Caco-2 (cell line): Measurements from ENCODE around the gene LRRC72. TPM values are rescaled to one million over a fixed set of nuclear protein-coding genes. Genes with fewer than 3 reads are reported as not detected.
A peak's percentile ranks its signal among the peaks of the same experiment; 100 is the strongest.
"Not testable (repeated sequence)": the region's sequence is repeated elsewhere in the genome, so short reads cannot be mapped to it uniquely, and the experiment has no call there.

Source experiments
- BruUV-seq: library from RNA; stranded (reverse); fragments of 400-500 nt; replicated peaks from 2 replicates; lab custom pipeline; 2021; lab: Mats Ljungman, UMichigan
- CTCF ChIA-PET: fragments of 300-600 bp; sonication (Branson Sonifier 250); formaldehyde crosslinking; loops from one replicate; lab custom pipeline; 2022; ENCODE audit warnings: antibody characterized with exemption; lab: Charles Lee
- POLR2A ChIA-PET: fragments of 300-600 bp; sonication (Branson Sonifier 250); formaldehyde crosslinking; loops from one replicate; lab custom pipeline; 2022; ENCODE audit warnings: antibody characterized with exemption; lab: Charles Lee
- DNase-seq, 2 experiments: peaks; one replicate each; pipeline versions ENCODE4 v3.0.0 to v3.0.0-alpha.2; 2020 to 2022
- H3K27me3 ChIP-seq: replicated peaks from 2 replicates; pipeline ENCODE4 v1.6.0; 2011; ENCODE audit warnings: low read length; ENCODE audit not compliant: control insufficient read depth, insufficient read depth
- H3K36me3 ChIP-seq: 2 replicates; pipeline ENCODE4 v1.5.1; 2011; ENCODE audit warnings: low read length; ENCODE audit not compliant: control insufficient read depth, insufficient read depth
- H3K4me1 ChIP-seq: fragments of 250-450 bp; sonication (Bioruptor Pico); 2 replicates; pipeline ENCODE4 v1.5.1; 2020; ENCODE audit warnings: mild to moderate bottlenecking
- H3K4me3 ChIP-seq: 2 replicates; pipeline ENCODE4 v1.5.1; 2011; ENCODE audit warnings: low read depth, mild to moderate bottlenecking, control low read depth, low read length
- H3K9me3 ChIP-seq: fragments of 250-450 bp; sonication (Bioruptor Pico); 2 replicates; pipeline ENCODE4 v1.5.1; 2020; ENCODE audit warnings: mild to moderate bottlenecking, moderate library complexity
- H3K27ac Mint-ChIP-seq: one replicate; pipeline ENCODE4 v1.8.0; 2022; ENCODE audit warnings: mixed read lengths; ENCODE audit not compliant: unreplicated experiment
- H3K27me3 Mint-ChIP-seq: one replicate; pipeline ENCODE4 v1.8.0; 2022; ENCODE audit warnings: mixed read lengths; ENCODE audit not compliant: insufficient read depth, unreplicated experiment
- H3K36me3 Mint-ChIP-seq: one replicate; pipeline ENCODE4 v1.8.0; 2022; ENCODE audit warnings: mild to moderate bottlenecking, mixed read lengths; ENCODE audit not compliant: insufficient read depth, unreplicated experiment
- H3K4me1 Mint-ChIP-seq: one replicate; pipeline ENCODE4 v1.8.0; 2022; ENCODE audit warnings: low read depth, mixed read lengths; ENCODE audit not compliant: unreplicated experiment
- H3K4me3 Mint-ChIP-seq: one replicate; pipeline ENCODE4 v1.8.0; 2022; ENCODE audit warnings: mild to moderate bottlenecking, moderate library complexity, mixed read lengths; ENCODE audit not compliant: unreplicated experiment
- H3K9me3 Mint-ChIP-seq: one replicate; pipeline ENCODE4 v1.8.0; 2022; ENCODE audit warnings: mixed read lengths; ENCODE audit not compliant: unreplicated experiment
- CTCF ChIP-seq, 2 experiments: fragments of 200-600 bp in 1 of 2; IDR thresholded peaks; 1 replicate in 1 of 2; 2 replicates in 1 of 2; pipeline versions ENCODE4 v1.5.1 to v1.8.0; 2011 to 2022; ENCODE audit warnings: antibody characterized with exemption in 1 of 2, control low read depth in 1 of 2, inconsistent platforms in 1 of 2, low read depth in 1 of 2, low read length in 1 of 2, mild to moderate bottlenecking in 1 of 2, moderate library complexity in 1 of 2; ENCODE audit not compliant: insufficient read depth in 1 of 2, severe bottlenecking in 1 of 2, unreplicated experiment in 1 of 2
- intact Hi-C: fragments of 100-400 bp; cut with micrococcal nuclease; formaldehyde crosslinking; loops from one replicate; pipeline ENCODE4 v1.10.0; 2022; ENCODE audit not compliant: unreplicated experiment
- total RNA-seq: library from RNA; stranded (reverse); gene quantifications from 2 replicates; pipeline ENCODE4 v1.2.3, GENCODE V29; 2022

The LRRC72 gene
- total RNA-seq, 1 experiment from 2014 or later: not detected

- CTCF ChIA-PET: no interaction called here
- intact Hi-C loops: loop anchor here (1.0 to 2.0 kb wide), 3 partner anchors 11 to 99 kb away; partner anchors contain the start of gene SOSTDC1
- BruUV-seq: no TSS peak
- Histone ChIP-seq H3K9me3 (no peaks in the 10 kb centered on the region), H3K4me1 (peaks cover 16% of the 10 kb centered on the region), H3K36me3 (no peaks in the 10 kb centered on the region), H3K4me3 (no peak overlapping the region), H3K27me3 (no peaks in the 10 kb centered on the region)
- POLR2A ChIA-PET: no interaction called here
- no peak overlapping the region for H3K4me3 Mint-ChIP-seq
- no peaks in the 10 kb centered on the region for H3K27me3 Mint-ChIP-seq
- no peaks in the 10 kb centered on the region for H3K36me3 Mint-ChIP-seq
- peak overlapping the region; percentile 29 for H3K27ac Mint-ChIP-seq
- TF ChIP-seq CTCF (IDR thresholded peaks at IDR 0.05; ENCODE audit: insufficient read depth in 1 of 2, low read depth in 1 of 2, low read length in 1 of 2, severe bottlenecking in 1 of 2, unreplicated experiment in 1 of 2): no peak
- H3K4me1 Mint-ChIP-seq: peaks cover 25% of the 10 kb centered on the region
- no peaks in the 10 kb centered on the region for H3K9me3 Mint-ChIP-seq
- DNase-seq: no peak
Observed at GRCh38 chr7:16531707-16532106, 5.1 kb downstream of the LRRC72 start.

GRCh38 chr7:16532272-16532671 lies 5.6 kb downstream of the LRRC72 start:
- Mint-ChIP-seq H3K27me3 (no peaks in the 10 kb centered on the region), H3K4me1 (peaks cover 25% of the 10 kb centered on the region), H3K9me3 (no peaks in the 10 kb centered on the region), H3K4me3 (no peak overlapping the region), H3K27ac (peak overlapping the region; percentile 14), H3K36me3 (no peaks in the 10 kb centered on the region)
- Histone ChIP-seq H3K36me3 (no peaks in the 10 kb centered on the region), H3K4me1 (peaks cover 16% of the 10 kb centered on the region), H3K9me3 (no peaks in the 10 kb centered on the region), H3K27me3 (no peaks in the 10 kb centered on the region), H3K4me3 (no peak overlapping the region)
- peak in 1 of 2 experiments; percentile 31 for DNase-seq
- ChIA-PET CTCF (interaction anchor here (0.7 to 1.2 kb wide), 2 partner anchors 10 to 269 kb away, joined by 3 to 6 read pairs; no protein-coding TSS in a partner anchor), POLR2A (no interaction called here)
- TF ChIP-seq CTCF (IDR thresholded peaks at IDR 0.05; ENCODE audit: insufficient read depth in 1 of 2, low read depth in 1 of 2, low read length in 1 of 2, severe bottlenecking in 1 of 2, unreplicated experiment in 1 of 2): no peak
- BruUV-seq: no TSS peak
- intact Hi-C loops: loop anchor here (1.0 to 2.0 kb wide), 3 partner anchors 10 to 100 kb away; partner anchors contain the start of gene SOSTDC1

- TF ChIP-seq CTCF (IDR thresholded peaks at IDR 0.05; ENCODE audit: insufficient read depth in 1 of 2, low read depth in 1 of 2, low read length in 1 of 2, severe bottlenecking in 1 of 2, unreplicated experiment in 1 of 2): no peak
Observed at GRCh38 chr7:16535500-16535899, 8.9 kb downstream of the LRRC72 start.

GRCh38 chr7:16540559-16540958 lies 13.9 kb downstream of the LRRC72 start:
- H3K27ac Mint-ChIP-seq: peak overlapping the region; percentile 76
- CTCF ChIA-PET: not testable (repeated sequence)

More at GRCh38 chr7:16535500-16535899, 8.9 kb downstream of the LRRC72 start:
- DNase-seq: no peak
- Histone ChIP-seq H3K4me1 (peaks cover 16% of the 10 kb centered on the region), H3K9me3 (peaks cover 3% of the 10 kb centered on the region; the same call in 1 of the 2 replicates), H3K4me3 (no peak overlapping the region), H3K27me3 (no peaks in the 10 kb centered on the region), H3K36me3 (no peaks in the 10 kb centered on the region)
- Mint-ChIP-seq H3K4me3 (no peak overlapping the region), H3K27me3 (no peaks in the 10 kb centered on the region), H3K36me3 (no peaks in the 10 kb centered on the region), H3K9me3 (peaks cover 13% of the 10 kb centered on the region), H3K4me1 (peaks cover 16% of the 10 kb centered on the region), H3K27ac (no peak overlapping the region)
- intact Hi-C loops: no loop called here
- ChIA-PET POLR2A (no interaction called here), CTCF (no interaction called here)
- BruUV-seq: no TSS peak

More at GRCh38 chr7:16540559-16540958, 13.9 kb downstream of the LRRC72 start:
- H3K4me3 ChIP-seq, intact Hi-C loops, H3K36me3 ChIP-seq, BruUV-seq, H3K36me3 Mint-ChIP-seq, H3K27me3 ChIP-seq, H3K4me3 Mint-ChIP-seq, POLR2A ChIA-PET, H3K27me3 Mint-ChIP-seq, DNase-seq: not testable (repeated sequence)
- Histone ChIP-seq H3K4me1 (peaks cover 38% of the 10 kb centered on the region), H3K9me3 (peaks cover 16% of the 10 kb centered on the region)
- peaks cover 13% of the 10 kb centered on the region for H3K9me3 Mint-ChIP-seq
- H3K4me1 Mint-ChIP-seq: peaks cover 31% of the 10 kb centered on the region
